ENCODE results near the gene THSD8. TPM values are rescaled to one million over a fixed set of nuclear protein-coding genes. Genes with fewer than 3 reads are reported as not detected.
A peak's percentile ranks its signal among the peaks of the same experiment; 100 is the strongest.
"Not testable (repeated sequence)": the region's sequence is repeated elsewhere in the genome, so short reads cannot be mapped to it uniquely, and the experiment has no call there.

Gene THSD8
- total RNA-seq, 1 donor: not detected

DNA sequence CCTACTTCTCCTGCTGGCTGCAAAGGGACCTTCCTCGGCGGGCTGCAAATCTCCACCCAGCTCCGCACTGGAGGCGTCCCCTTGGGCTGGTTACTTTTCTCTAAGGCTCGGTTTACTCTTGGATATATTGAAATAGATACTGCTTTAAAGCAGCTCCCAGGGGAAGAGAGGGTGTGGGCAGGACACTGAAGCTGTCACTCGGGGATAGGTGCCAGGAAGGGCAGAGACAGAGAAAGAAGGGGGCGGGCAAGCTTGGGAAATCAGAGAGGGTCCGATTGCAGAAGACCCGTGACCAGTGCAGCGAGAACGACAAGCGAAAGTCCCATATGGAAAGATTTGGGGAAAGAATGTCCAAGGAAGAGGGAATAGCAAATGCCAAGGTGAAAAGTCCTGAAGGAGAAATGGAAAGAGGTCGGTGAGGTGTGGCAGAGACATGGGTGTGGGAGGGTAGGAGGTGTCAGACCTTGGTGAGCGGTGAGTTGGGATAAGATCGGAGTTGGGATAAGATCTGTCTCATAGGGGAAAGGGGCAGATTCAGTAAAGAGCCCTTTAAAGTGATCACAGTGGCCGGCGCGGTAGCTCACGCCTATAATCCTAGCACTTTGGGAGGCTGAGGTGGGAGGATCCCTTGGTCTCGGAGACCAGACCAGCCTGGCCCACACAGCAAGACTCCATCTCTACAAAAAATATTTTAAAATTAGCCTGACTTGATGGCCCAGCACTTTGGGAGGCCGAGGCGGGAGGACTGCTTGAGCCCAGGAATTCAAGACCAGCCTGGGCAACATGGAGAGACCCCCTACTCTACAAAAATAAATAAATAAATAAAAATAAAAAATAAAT, 618 bp downstream of the THSD8 start:
- DNase-seq (ENCODE audit: low read depth): no peak
- TF ChIP-seq CTCF (IDR thresholded peaks at IDR 0.05; ENCODE audit: insufficient read depth, low read depth, low read length): no peak
- H3K4me3 ChIP-seq (ENCODE audit: low read depth, low read length): peak overlapping the region; percentile 84

DNA sequence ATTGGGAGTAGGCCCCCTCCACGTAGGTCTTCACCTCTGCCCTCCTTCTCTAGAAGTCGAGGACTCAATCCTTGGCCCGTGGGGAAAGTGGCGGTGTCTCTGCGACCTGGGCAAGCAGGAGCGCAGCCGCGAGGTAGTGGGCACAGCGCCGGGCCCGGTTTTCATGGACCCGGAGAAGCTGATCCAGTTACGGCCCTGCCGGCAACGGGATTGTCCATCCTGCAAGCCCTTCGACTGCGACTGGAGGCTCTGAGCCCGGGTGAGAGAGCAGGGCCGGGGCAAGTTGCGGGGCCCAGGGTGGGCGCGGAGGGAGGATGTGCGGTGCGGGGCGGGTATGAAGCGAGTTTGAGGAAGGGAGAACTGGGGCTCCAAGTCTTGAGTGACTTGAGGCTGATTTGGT, 2.2 kb downstream of the THSD8 start:
- TF ChIP-seq CTCF (IDR thresholded peaks at IDR 0.05; ENCODE audit: insufficient read depth, low read depth, low read length): no peak
- no peak for DNase-seq (ENCODE audit: low read depth)
- no peak overlapping the region for H3K4me3 ChIP-seq (ENCODE audit: low read depth, low read length)

DNA sequence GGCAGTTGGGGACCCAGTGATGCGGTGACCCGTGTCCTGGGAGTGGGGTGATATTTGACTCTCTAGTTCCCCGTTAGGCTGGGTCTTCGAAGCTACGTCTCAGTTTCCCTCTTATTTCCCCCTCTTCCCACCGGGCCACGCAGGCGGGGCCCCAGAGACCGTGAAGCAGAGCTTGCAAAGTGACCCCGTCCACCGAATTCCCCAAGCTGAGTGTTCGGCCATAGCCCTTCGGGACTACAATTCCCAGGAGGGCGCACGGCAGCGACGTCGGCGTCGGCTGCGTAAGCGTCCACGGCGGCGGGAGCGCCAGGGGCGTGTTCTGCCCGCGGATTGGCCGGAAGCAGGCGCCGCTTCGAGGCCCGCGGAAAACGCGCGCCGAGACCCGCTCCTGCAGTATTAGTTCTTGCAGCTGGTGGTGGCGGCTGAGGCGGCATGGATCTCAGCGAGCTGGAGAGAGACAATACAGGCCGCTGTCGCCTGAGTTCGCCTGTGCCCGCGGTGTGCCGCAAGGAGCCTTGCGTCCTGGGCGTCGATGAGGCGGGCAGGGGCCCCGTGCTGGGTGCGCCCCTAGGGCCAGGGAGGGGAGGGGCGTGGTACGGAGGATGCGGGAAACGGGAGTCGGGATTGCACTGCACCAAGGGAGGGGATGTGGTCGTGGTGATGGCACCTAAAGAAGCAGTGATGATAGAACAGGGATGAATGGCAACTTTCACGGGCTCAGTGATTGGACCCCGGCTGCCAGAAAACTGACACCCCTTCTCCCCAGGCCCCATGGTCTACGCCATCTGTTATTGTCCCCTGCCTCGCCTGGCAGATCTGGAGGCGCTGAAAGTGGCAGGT, 4.6 kb downstream of the THSD8 start, which contains the start of gene RNASEH2A:
Gene RNASEH2A, plus strand, starts transcription at position 343 of the 840 bp plus-strand sequence. Its CDS starts 90 bp downstream, at position 433.
- TF ChIP-seq CTCF (IDR thresholded peaks at IDR 0.05; ENCODE audit: insufficient read depth, low read depth, low read length): peak; percentile 3
- DNase-seq (ENCODE audit: low read depth): peak; percentile 89
- peak within 1 kb of the TSS; percentile 82 for H3K4me3 ChIP-seq (ENCODE audit: low read depth, low read length)

DNA sequence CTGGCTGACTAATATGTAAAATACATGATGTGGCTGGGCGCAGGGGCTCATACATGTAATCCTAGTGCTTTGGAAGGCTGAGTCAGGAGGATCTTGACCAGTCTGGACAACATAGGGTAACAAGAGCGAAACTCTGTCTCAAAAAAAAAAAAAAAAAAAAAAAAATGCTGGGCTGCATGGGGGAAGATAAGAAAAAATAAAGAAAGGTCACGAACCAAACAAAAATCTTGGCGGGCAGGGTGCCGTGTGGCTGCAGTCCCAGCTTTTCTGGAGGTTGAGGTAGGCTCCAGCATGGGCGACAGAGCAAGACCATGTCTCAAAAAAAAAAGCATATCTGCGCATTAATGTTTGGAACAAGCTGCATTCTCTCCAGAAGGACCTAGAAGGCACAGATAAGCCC, 13.2 kb downstream of the THSD8 start:
- no peak for DNase-seq (ENCODE audit: low read depth)
- TF ChIP-seq CTCF (IDR thresholded peaks at IDR 0.05; ENCODE audit: insufficient read depth, low read depth, low read length): no peak
- no peak overlapping the region for H3K4me3 ChIP-seq (ENCODE audit: low read depth, low read length)

DNA sequence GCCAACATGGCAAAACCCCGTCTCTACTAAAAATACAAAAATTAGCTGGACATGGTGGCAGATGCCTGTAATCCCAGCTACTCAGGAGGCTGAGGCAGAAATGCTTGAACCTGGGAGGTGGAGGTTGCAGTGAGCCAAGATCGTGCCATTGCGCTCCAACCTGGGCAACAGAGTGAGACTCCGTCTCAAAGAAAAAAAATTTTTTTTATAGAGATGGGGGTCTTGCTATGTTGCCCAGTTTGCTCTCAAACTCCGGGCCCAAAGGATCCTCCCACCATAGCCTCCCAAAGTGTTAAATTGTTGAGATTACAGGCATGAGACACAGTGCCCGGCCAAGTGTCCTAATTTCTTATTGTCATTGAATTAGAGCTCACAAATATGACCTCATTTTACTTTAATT, 15.3 kb downstream of the THSD8 start:
- DNase-seq (ENCODE audit: low read depth); H3K4me3 ChIP-seq (ENCODE audit: low read depth, low read length): not testable (repeated sequence)

DNA sequence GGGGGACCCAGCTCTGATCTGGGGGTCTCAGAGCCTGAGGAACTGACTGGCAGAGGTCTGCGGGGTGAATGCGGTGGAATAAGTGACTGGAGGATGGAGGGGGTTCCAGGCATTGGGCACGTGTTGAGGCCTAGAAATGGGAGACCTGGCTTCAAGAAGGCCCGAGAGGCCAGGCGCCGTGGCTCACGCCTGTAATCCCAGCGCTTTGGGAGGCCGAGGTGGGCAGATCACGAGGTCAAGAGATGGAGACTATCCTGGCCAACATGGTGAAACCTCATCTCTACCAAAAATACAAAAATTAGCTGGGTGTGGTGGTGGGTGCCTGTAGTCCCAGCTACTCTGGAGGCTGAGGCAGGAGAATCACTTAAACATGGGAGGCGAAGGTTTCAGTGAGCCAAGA, 15.9 kb downstream of the THSD8 start:
- DNase-seq (ENCODE audit: low read depth); H3K4me3 ChIP-seq (ENCODE audit: low read depth, low read length): not testable (repeated sequence)

DNA sequence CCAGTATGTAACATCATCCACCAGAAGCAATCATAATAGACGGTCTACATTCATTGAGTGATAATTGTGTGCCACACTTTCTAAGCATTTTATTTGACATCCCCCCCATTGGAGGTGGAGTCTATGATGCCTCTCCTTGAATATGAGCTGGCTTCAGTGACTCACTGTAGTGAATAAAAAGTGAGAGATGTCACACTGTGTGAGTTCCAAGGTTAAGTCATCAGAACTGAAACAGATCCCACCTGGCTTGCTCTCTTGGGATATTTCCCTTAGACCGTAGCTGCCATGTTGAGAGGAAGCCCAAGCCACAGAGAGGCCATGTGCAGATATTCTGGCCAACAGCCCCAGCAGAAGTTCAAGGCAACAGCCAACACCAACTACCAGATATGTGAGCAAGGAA, 19.9 kb downstream of the THSD8 start:
- TF ChIP-seq CTCF (IDR thresholded peaks at IDR 0.05; ENCODE audit: insufficient read depth, low read depth, low read length): no peak
- no peak overlapping the region for H3K4me3 ChIP-seq (ENCODE audit: low read depth, low read length)
- no peak for DNase-seq (ENCODE audit: low read depth)

Measured in fibroblast of villous mesenchyme (primary cell).